HG03469 (cell line): ENCODE data around the gene THSD1.
"Not testable (repeated sequence)": the region's sequence is repeated elsewhere in the genome, so short reads cannot be mapped to it uniquely, and the experiment has no call there.

Experiments
- ATAC-seq: cut with Tn5 transposase; IDR thresholded peaks from one replicate; pipeline ENCODE4 v1.9.1; 2021; ENCODE audit warnings: mild to moderate bottlenecking, moderate library complexity, moderate number of reproducible peaks; ENCODE audit not compliant: unreplicated experiment

The THSD1 gene

GRCh38 chr13:52356327-52356726 lies 49.6 kb downstream of the THSD1 start:
- ATAC-seq, result no peak

- ATAC-seq, result no peak
Observed at GRCh38 chr13:52353193-52353592, 52.8 kb downstream of the THSD1 start.

- no peak for ATAC-seq
Observed at GRCh38 chr13:52348983-52349780, 56.8 kb downstream of the THSD1 start.

- ATAC-seq, result no peak
Observed at GRCh38 chr13:52348071-52348470, 57.9 kb downstream of the THSD1 start.

GRCh38 chr13:52345631-52346251 lies 60.2 kb downstream of the THSD1 start:
- ATAC-seq, result no peak

GRCh38 chr13:52345048-52345447 lies 60.9 kb downstream of the THSD1 start:
- ATAC-seq, result no peak

- ATAC-seq, result no peak
Observed at GRCh38 chr13:52344108-52344507, 61.9 kb downstream of the THSD1 start.

- not testable (repeated sequence) for ATAC-seq
Observed at GRCh38 chr13:52342203-52342602, 63.8 kb downstream of the THSD1 start.

- not testable (repeated sequence) for ATAC-seq
Observed at GRCh38 chr13:52337828-52338455, 68.0 kb downstream of the THSD1 start.

- ATAC-seq, result not testable (repeated sequence)
Observed at GRCh38 chr13:52334107-52334506, 71.9 kb downstream of the THSD1 start.

GRCh38 chr13:52331844-52332243 lies 74.1 kb downstream of the THSD1 start:
- not testable (repeated sequence) for ATAC-seq
